ENCODE measurements around the gene TTC33. TPM values are rescaled to one million over a fixed set of nuclear protein-coding genes. Genes with fewer than 3 reads are reported as not detected.
"Not testable (repeated sequence)": the region's sequence is repeated elsewhere in the genome, so short reads cannot be mapped to it uniquely, and the experiment has no call there.

The TTC33 gene
- total RNA-seq, 1 donor = 18.6 TPM

DNA sequence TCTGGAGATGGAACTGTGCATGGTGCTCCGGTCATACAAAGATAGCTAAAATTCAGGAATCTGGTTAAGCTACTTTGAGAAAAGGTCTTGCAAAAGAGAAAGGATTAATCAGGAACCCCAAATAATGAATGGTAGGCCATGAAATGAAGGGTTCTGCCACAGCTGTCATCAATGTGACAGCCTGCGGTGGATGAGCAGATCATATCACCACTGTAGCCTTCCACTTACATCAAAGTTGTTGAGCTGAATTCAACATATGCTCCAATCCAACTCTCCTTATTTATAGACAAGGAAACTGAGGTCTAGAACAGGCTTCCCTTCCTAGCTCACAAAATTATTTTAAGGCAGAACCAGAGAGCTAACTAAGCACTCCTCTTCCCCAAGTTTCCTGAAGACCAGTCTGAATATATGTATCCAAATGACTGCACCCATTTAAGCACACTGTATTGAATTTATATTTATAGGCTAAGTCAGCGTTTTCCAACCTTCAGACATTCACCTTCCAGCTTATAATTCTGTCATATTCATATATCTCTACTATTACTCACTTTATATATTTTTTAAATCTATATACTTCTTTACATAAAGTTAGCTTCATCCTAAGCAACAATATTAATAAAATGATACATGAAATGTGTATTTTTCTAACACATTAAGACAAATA is 90.0 kb downstream of the TTC33 start:
- H3K4me3 ChIP-seq (ENCODE audit: low read depth, low read length) = no peak overlapping the region
- no peak for TF ChIP-seq CTCF (IDR thresholded peaks at IDR 0.05; ENCODE audit: insufficient read depth, low read depth, low read length)
- no peak for DNase-seq (ENCODE audit: low read depth)

- TF ChIP-seq CTCF (IDR thresholded peaks at IDR 0.05; ENCODE audit: insufficient read depth, low read depth, low read length) = no peak
- no peak overlapping the region for H3K4me3 ChIP-seq (ENCODE audit: low read depth, low read length)
- no peak for DNase-seq (ENCODE audit: low read depth)
Observed at GRCh38 chr5:40660751-40661150, 95.0 kb downstream of the TTC33 start.

DNA sequence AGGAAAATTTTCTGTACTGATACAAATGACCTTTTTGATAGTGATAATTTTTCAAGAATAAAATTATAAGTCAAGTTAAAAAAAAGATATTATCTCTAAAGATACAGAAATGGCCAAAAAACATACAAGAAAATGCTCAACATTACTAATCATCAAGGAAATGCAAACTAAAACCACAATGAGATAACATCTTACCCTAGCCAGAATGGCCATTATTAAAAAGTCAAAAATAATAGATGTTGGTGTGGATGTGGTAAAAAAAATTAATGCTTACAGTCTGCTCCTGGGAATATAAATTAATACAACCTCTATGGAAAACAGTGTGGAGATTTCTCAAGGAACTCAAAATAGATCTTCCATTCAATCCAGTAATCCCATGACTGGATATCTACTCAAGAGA is 99.0 kb downstream of the TTC33 start:
- no peak for TF ChIP-seq CTCF (IDR thresholded peaks at IDR 0.05; ENCODE audit: insufficient read depth, low read depth, low read length)
- DNase-seq (ENCODE audit: low read depth) = no peak
- H3K4me3 ChIP-seq (ENCODE audit: low read depth, low read length) = no peak overlapping the region

DNA sequence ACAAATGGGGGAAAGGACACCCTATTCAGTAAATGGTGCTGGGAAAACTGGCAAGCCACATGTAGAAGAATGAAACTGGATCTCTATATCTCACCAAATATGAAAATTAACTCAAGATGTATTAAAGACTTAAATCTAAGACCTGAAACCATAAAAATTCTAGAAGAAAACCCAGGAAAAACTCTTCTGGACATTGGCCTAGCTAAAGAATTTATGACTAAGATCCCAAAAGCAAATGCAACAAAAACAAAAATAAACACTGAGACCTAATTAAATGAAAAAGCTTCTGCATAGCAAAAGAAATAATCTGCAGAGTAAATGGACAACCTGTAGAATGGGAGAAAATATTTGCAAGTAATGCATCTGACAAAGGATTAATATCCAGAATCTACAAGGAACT is 99.7 kb downstream of the TTC33 start:
- DNase-seq (ENCODE audit: low read depth) = not testable (repeated sequence)

GRCh38 chr5:40655138-40655537 is 100.6 kb downstream of the TTC33 start:
- H3K4me3 ChIP-seq (ENCODE audit: low read depth, low read length) = no peak overlapping the region
- TF ChIP-seq CTCF (IDR thresholded peaks at IDR 0.05; ENCODE audit: insufficient read depth, low read depth, low read length) = no peak
- no peak for DNase-seq (ENCODE audit: low read depth)

More for the DNA sequence above, 99.7 kb downstream of the TTC33 start:
- not testable (repeated sequence) for H3K4me3 ChIP-seq (ENCODE audit: low read depth, low read length)

DNA sequence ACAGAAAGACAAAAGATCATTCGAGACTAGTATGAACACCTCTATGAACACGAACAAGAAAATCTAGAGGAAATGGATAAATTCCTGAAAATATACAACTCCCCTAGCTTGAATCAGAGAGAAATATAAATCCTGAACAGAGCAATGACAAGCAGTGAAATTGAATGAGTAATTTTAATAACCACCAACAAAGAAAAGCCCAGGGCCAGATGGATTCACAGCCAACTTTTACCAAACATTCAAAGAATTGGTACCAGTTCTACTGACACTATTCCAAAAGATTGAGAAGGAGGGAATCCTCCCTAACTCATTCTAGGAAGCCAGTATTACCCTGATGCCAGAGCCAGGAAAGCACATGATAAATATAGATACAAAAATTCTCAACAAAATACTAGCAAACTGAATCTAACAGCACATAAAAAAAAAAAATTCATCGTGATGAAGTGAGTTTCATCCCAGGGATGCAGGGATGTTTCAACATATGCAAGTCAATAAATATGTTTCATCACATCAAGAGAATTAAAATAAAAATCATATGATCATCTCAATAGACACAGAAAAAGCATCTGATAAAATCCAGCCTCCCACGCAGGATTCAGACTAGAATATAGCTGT is 101.3 kb downstream of the TTC33 start:
- H3K4me3 ChIP-seq (ENCODE audit: low read depth, low read length) = no peak overlapping the region
- no peak for TF ChIP-seq CTCF (IDR thresholded peaks at IDR 0.05; ENCODE audit: insufficient read depth, low read depth, low read length)
- no peak for DNase-seq (ENCODE audit: low read depth)

- no peak for TF ChIP-seq CTCF (IDR thresholded peaks at IDR 0.05; ENCODE audit: insufficient read depth, low read depth, low read length)
- DNase-seq (ENCODE audit: low read depth) = no peak
- no peak overlapping the region for H3K4me3 ChIP-seq (ENCODE audit: low read depth, low read length)
Observed at GRCh38 chr5:40653221-40654022, 102.3 kb downstream of the TTC33 start.

Data from fibroblast of villous mesenchyme (primary cell).